Renal cortex interstitium (tissue), 11 donors: ENCODE measurements around the gene DDX6. TPM values are rescaled to one million over a fixed set of nuclear protein-coding genes. Genes with fewer than 3 reads are reported as not detected.
"Not testable (repeated sequence)": the region's sequence is repeated elsewhere in the genome, so short reads cannot be mapped to it uniquely, and the experiment has no call there.

ENCODE experiments used
- DNase-seq, 11 donors: peaks; one replicate each; pipeline ENCODE4 v3.0.0-alpha.2; 2013; ENCODE audit warnings: low read depth in 9 of 11, low spot score in 4 of 11; ENCODE audit errors: extremely low read depth in 1 of 11
- polyA plus RNA-seq, 3 donors: library from polyadenylated mRNA; unstranded; fragments of 120-200 nt; gene quantifications; one replicate each; pipeline ENCODE4 v1.2.1, GENCODE V29; 2013; ENCODE audit not compliant: insufficient read length in 3 of 3

The DDX6 gene
- polyA plus RNA-seq, 3 donors = 128 to 145 (median 132) TPM

DNA sequence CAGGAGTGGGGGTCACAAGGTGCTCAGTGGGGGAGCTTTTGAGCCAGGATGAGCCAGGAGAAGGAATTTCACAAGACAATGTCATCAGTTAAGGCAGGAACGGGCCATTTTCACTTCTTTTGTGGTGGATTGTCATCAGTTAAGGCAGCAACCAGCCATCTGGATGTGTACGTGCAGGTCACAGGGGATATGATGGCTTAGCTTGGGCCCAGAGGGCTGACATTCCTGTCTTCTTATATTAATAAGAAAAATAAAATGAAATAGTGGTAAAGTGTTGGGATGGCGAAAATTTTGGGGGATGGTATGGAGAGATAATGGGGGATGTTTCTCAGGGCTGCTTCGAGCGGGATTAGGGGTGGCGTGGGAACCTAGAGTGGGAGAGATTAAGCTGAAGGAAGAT lies 73.7 kb downstream of the DDX6 start:
- not testable (repeated sequence) for DNase-seq

DNA sequence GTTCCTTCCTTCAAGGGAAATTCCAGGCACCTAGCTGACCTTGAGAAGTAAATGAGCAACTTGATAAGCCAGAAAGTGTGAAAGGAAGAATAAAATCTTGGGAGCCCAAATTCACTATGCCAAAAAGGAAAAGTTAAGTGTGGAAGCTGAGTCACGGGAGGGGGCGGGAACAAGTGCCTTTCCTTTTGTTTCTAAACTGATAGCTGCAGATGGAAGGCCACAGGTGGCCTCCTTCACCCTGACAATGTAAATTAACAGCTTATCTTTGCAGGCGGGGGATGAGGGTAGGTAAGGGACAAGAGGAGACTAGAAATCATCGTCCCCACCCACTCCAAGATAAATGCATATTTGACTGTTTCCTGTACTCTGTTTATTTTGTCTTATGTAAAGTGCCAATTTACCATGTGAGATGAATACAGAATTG lies 75.1 kb downstream of the DDX6 start:
- peak in 1 of 11 donors; percentile 13 for DNase-seq

DNA sequence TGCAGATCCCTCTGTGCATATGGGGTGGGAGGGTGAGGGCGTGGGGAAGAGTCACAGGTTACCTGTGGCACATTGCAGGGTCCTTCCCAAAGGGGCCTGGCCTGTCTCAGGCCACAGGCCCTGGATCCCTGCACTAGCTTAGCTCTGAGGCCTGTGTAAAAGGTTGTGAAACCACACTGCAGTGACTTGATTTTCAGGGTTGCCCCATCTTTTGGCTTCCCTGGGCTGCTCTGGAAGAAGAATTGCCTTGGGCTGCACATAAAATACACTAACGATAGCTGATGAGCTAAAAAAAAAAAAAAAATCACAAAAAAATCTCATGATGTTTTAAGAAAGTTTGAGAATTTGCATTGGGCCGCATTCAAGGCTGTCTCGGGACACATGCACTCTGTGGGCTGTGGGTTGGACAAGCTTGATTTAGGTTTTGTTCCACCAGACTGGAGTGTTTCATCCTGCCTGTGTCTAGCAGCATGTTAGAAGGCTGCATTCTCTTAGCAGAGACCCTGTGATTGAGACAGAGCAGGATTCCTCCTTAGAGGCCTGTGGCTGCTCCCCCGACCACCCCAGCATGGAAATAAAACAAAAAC lies 75.6 kb downstream of the DDX6 start:
- peak in 2 of 11 donors; percentile 10 to 14 for DNase-seq

DNA sequence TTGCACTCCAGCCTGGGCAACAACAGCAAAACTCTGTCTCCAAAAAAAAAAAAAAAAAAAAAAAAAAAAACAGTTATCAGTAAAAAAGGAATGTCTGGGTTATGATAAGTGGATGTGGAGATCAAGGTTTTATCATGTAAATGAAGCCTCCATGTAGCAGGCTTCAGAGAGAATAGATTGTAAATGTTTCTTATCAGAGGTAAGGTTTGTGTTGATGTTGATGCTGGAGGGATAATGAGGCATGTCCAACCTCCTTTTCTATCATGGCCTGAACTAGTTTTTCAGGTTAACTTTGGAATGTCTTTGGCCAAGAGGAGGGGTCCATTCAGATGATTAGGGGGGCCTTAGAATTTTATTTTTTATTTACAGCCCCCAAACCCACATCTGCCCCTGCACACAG lies 76.1 kb downstream of the DDX6 start:
- no peak for DNase-seq

DNA sequence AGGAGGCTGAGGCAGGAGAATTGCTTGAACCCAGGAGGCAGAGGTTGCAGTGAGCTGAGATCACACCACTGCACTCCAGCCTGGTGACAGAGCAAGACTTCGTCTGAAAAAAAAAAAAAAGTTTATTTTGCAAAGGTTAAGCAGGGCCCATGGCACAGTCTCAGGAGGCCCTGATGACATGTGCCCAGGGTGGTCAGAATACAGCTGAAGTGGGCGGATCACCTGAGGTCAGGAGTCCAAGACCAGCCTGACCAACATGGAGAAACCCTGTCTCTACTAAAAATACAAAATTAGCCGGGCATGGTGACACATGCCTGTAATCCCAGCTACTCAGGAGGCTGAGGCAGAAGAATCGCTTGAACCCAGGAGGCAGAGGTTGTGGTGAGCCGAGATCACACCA lies 76.5 kb downstream of the DDX6 start:
- not testable (repeated sequence) for DNase-seq

DNA sequence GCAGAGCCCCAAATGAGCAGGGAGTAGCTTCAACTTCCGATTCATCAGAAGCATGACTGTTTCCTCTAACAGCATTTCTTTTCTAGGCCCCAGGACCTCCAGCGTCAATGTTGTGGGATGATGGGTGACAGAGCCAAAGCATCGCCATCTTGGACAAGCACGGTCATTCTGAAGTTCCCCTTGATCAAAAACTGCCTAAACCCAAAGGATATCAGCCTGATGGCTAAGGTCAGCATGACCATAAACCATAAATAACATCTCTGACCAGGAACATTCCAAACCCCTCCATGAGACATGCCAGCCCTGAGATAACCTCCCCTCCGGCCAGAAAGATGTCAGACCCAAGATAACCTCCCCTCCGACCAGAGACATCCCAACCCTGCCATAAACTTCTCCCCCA lies 82.7 kb downstream of the DDX6 start:
- DNase-seq = no peak

DNA sequence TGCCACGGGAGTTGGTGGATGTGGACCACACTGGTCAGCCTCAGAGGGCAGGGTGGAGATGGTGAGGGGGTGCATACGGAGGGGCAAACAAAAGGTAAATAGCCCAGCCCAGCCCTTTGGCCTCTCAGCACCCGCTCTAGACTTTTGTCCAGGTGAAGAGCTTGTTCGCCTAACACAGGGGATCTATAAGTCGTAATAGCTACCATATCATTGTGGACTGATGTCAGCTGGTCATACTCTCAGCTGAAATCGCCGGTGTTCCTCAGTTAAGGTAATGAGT lies 84.5 kb downstream of the DDX6 start:
- no peak for DNase-seq

DNA sequence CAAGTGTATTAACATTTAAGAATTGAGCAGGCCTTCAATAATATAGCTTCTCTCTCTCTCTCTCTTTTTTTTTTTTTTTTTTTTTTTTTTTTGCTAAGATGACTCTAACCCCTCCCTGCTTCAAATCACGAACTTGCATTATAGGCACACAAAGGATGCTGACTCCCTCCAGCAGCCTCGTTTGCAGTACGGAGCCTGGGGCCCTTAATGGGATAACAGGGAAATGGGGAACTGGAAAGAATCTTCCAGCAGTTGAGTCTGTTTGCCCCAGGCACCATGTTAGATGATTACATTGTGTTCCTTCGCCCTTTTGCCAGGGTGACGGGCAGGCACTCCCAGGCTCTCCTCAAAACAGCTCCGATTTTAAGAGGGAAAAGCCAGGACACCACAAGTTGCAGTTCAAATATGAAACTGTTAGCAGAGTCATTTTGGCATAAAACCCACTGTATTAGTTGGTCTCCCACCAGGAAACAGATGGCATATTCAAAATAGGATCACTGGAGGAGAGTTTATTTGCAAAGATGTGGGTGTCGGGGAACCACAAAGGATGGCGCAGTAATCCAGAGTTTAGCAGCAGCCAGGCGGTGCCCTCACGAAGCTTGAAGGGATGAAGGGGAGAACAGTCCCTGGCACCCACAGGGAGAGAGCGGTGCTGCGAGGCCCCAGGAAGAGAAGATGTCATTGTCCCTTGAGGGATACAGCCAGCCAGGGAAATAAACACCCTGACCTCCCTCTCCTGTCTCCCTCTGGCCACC lies 85.0 kb downstream of the DDX6 start:
- DNase-seq = no peak

DNA sequence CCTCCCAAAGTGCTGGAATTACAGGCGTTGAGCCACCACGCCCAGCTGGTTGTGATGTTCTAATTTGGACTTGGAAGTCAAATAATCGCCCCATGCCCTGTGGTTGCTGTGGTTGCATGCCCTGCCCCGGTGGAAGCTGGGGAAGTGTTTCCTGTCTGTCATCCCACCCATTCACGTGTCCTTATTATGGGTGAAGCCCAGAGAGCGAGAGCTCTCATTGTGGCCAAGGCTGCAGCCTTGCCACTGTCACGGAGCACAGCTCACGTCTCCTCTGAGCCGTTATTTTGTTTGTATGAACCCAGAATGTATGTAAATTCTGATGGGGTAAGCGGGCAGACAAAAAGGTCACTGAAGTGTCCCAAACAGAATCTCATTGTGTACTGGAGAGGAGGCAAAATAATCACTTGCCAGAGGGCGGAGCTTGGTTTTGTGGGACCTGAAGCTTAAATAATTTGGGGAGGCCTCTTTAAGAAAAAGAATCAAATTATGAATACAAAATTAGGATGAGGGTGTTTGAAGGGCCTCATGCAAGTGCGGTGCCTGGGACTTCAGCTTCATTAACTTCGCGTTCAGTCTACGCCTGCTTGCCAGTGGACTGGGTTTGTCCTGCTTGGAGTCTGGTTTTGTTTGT lies 85.7 kb downstream of the DDX6 start:
- no peak for DNase-seq

DNA sequence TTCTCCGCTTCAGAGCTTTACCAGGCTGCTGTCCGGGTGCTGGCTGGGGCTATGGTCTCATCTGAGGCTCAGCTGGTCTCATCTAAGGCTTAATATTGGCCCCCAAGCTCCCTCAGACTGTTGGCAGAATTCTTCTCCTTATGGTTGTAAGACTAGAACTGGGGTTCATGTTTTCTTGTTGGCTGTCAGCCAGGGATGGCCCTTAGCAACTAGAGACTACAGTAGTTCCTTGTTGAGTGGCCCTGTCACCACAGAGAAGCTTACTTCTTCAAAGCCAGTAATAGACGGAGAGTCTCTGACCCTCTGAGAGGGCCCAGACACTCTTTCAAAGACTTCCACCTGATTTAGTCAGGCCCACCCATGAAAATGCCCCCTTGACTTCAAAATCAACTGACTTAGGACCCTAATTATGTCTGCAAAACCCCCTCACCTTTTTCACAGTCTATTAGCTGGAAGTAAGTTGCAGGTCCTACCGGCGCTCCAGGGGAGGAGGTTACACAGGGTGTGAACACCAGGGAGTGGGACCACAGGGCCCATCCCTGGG lies 87.3 kb downstream of the DDX6 start:
- DNase-seq = no peak

DNA sequence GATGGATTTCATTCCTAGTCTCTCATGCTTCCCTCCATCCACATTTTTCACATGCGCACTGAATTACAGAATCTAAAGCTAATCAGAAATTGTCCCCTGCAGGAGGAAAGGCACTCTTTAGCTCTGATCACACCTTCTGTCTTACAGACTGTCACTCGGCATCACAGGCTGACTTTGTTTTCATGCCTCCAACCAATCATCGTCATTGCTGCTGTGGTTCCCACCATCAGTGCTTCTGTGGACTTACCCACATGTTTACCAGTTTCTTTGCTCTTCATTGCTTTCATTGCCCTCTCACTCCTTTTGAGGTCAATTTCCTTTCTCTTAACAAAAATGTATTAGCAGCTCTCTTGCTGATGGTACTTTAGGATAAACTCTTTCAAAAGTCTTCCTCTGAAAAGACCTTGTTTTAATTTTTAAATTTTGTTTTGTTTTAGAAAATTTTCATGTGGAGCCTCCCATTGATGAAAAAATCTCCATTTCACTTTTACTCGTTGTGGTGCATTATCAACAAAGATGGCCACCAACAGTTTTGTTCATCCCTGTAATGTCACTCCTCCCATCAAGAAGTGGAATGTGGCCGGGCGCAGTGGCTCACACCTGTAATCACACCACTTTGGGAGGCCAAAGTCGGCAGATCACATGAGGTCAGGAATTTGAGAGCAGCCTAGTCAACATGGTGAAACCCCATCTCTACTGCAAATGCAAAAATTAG lies 91.3 kb downstream of the DDX6 start:
- DNase-seq = no peak

Other genes with a start within 250 kb of the DDX6 start
- gene IFT46, start 225.2 kb downstream of the DDX6 start, polyA plus RNA-seq = 10 to 100 TPM; 43.5 to 48.9 (median 48.7) TPM
- 100 to 1,000 TPM; 156 to 194 (median 186) TPM for gene ARCN1, start 218.8 kb downstream of the DDX6 start, polyA plus RNA-seq
- 100 to 1,000 TPM; 118 to 201 (median 127) TPM for gene PHLDB1, start 183.5 kb downstream of the DDX6 start, polyA plus RNA-seq
- 1 to 10 TPM in 1 of 3 donors, under 1 TPM in 2; 0.43 to 2.9 (median 0.90) TPM for gene TREH, start 111.5 kb downstream of the DDX6 start, polyA plus RNA-seq
- not detected for gene CXCR5, start 92.7 kb upstream of the DDX6 start, polyA plus RNA-seq
- 10 to 100 TPM; 23.8 to 35.7 (median 33.5) TPM for gene BCL9L, start 134.8 kb upstream of the DDX6 start, polyA plus RNA-seq
- 1 to 10 TPM; 3.5 to 6.0 (median 5.9) TPM for gene UPK2, start 165.1 kb upstream of the DDX6 start, polyA plus RNA-seq
- gene FOXR1, start 180.6 kb upstream of the DDX6 start, polyA plus RNA-seq = under 1 TPM in 1 of 3 donors, not detected in 2; 0.14 TPM
- gene CENATAC, start 207.0 kb upstream of the DDX6 start, polyA plus RNA-seq = 10 to 100 TPM; 17.2 to 46.3 (median 22.0) TPM
- gene RPS25, start 227.2 kb upstream of the DDX6 start, polyA plus RNA-seq = 1,000 to 10,000 TPM; 1,021 to 1,242 (median 1,207) TPM
- 100 to 1,000 TPM in 2 of 3 donors, 10 to 100 TPM in 1; 91.1 to 115 (median 102) TPM for gene TRAPPC4, start 227.6 kb upstream of the DDX6 start, polyA plus RNA-seq
- gene SLC37A4, start 239.7 kb upstream of the DDX6 start, polyA plus RNA-seq = 100 to 1,000 TPM in 2 of 3 donors, 10 to 100 TPM in 1; 95.1 to 108 (median 103) TPM